HG03558 (cell line): ENCODE data around the gene POLR3C.
A peak's percentile ranks its signal among the peaks of the same experiment; 100 is the strongest.
"Not testable (repeated sequence)": the region's sequence is repeated elsewhere in the genome, so short reads cannot be mapped to it uniquely, and the experiment has no call there.

Experiments used
- ATAC-seq: cut with Tn5 transposase; IDR thresholded peaks from one replicate; pipeline ENCODE4 v1.9.1; 2021; ENCODE audit warnings: moderate number of reproducible peaks; ENCODE audit not compliant: unreplicated experiment; ENCODE audit errors: extremely low read depth

The POLR3C gene

GRCh38 chr1:145818095-145818494 lies 5.9 kb upstream of the POLR3C start:
- not testable (repeated sequence) for ATAC-seq

DNA sequence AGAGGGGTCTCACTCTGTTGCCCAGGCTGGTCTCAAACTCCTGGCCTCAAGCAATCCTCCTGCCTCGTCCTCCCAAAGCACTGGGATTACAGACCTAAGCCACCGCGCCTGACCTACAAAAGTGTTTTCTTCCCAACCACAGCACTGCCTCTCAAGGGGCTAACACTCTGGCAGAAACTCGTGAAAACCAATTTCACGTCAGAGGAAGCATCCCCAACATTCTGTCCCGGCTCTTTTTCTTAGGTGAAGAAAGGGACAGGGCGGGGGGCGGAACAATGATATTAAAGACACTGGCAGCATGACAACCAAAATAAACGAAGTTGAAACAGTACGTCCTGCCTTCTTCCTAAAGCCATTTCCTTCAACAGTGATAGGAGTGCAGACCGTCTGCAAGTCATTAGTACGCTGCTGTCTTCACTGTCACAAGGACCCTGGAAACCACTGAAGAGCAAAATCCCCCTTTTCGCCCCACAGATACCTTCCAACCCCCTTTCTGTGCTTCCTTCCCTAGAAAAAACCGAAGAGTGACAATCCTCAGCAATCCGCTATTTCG lies 1.1 kb upstream of the POLR3C start:
- ATAC-seq: not testable (repeated sequence)

- ATAC-seq: no peak
These were observed 471 bp downstream of the POLR3C start for GRCh38 chr1:145824499-145824842.

GRCh38 chr1:145826030-145826429 lies 2.0 kb downstream of the POLR3C start:
- ATAC-seq: no peak

- no peak for ATAC-seq
These were observed 4.0 kb downstream of the POLR3C start for GRCh38 chr1:145827966-145828365.

DNA sequence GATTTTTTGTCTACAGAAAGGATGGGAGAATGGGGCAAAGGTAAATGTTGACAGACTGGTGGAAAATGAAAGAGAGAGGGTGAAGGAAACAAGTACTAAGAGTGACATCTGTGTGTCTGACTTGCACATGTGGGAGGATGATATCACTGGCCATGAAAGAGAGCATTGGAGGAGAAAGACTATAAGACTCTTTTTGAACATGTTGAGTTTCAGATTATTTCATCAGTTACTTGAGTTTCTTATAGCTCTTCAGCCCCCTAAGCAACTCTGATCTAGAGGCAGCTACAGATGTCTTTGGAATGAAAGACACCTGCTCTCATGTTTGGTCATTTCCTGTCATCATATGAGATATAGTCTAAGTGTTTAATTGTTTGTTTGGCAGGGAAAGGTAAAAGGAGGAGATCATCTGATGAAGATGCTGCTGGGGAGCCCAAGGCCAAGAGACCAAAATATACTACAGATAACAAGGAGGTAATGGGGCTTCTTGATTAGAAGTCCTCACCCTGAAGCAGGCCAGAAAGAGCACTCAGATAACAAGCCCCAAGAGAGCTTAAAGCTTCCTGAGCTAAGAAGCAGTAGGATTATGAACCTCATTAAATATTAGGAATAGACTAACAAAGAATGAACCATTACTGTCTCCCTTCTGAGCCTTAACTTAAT lies 4.5 kb downstream of the POLR3C start:
- ATAC-seq: no peak

DNA sequence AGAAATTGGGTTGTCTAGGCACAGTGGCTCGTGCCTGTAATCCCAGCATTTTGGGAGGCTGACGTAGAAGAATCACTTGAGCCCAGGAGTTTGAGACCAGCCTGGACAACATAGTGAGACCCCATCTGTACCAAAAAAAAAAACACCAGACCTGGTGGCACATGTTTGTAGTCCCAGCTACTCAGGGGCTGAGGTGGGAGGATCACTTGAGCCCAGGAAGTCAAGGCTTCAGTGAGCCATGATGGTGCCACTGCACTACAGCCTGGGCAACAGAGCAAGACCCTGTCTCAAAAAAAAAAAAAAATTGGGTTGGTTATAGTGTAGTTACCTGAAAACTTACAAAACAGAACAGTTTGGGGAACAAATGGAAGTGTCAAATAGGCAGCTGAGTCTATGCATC lies 6.8 kb downstream of the POLR3C start:
- ATAC-seq: not testable (repeated sequence)

DNA sequence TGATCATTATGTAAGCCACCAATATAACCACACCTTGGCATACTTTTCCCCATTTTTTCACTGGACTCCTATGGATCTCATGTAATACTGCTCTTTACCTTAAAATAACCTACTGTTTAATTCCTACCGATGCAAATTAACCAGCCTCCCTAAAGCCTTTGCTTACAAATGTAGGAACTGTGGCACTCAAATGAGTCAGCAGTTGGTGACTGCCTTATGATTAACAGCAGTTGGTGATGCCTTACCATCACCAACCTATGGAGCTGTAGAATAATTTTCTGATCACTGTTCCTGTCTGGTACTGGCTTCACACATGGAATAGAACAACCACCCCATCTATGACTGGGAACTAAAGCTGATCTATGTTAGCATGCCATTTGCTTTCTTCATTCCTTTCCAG lies 13.7 kb downstream of the POLR3C start:
- no peak for ATAC-seq

- no peak for ATAC-seq
These were observed 19.0 kb downstream of the POLR3C start for GRCh38 chr1:145843031-145843430.

- peak; percentile 45 for ATAC-seq
These were observed 21.1 kb downstream of the POLR3C start for GRCh38 chr1:145845144-145845513.

- peak; percentile 23 for ATAC-seq
These were observed 21.6 kb downstream of the POLR3C start, which contains the start of gene NUDT17 for GRCh38 chr1:145845514-145846161. Gene NUDT17 (plus strand): TSS chr1:145845630. CDS start chr1:145845641, 11 bp downstream.

GRCh38 chr1:145846201-145846612 lies 22.2 kb downstream of the POLR3C start:
- ATAC-seq: no peak

DNA sequence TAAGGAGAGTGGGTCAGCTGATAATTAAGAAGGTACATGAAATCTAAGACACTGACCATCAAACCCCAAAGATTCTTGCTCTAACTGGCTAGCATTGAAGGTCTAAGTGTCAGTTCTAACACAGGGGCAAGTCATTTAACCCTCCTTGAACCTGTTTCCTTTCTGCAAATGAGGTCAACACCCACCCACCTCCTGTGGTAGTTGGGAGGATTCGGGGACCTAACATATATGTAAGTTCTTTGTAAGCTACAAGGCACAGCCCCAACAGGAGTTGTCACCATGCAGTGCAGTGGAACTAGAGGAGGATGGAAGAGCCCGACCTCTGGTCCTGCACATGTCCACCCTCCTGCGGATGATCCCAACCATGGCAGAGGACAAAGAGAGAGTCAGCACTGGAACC lies 23.8 kb downstream of the POLR3C start:
- no peak for ATAC-seq

- ATAC-seq: no peak
These were observed 25.6 kb downstream of the POLR3C start for GRCh38 chr1:145849356-145850160.

- ATAC-seq: no peak
These were observed 31.5 kb downstream of the POLR3C start for GRCh38 chr1:145855426-145855948.

DNA sequence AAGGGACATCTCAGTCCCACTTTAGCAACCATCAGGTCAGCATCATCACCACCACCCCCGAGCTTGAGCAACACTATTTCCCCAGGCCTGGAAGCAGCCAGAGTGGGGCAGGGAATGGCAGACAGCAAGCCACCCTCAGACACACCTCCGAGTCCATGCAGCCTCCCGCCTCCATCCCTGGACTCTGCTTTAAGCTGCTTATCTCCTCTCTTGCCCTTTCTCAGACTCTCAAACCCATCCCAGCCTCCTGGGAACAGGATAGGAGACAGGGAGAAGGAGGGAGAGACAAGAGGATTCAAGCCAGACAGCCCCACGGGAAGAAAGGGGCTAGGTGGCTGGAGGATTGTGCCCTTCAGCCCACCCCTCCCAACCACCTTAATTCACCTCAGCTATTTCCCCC lies 33.2 kb downstream of the POLR3C start:
- no peak for ATAC-seq

GRCh38 chr1:145858238-145858900 lies 34.4 kb downstream of the POLR3C start:
- ATAC-seq: no peak

- ATAC-seq: peak; percentile 76
These were observed 35.0 kb downstream of the POLR3C start, which contains the start of gene PIAS3 for GRCh38 chr1:145858901-145859490. Gene PIAS3 (minus strand): TSS chr1:145859081. CDS start chr1:145858990, 91 bp downstream.

GRCh38 chr1:145859491-145860023 lies 35.6 kb downstream of the POLR3C start:
- ATAC-seq: peak; percentile 29
